NCI-H1694 treated with DMSO at 0.1 percent for 48 hours (cell line): ENCODE measurements around the gene GRK5.

Source experiments
- DNase-seq: peaks from one replicate; lab custom pipeline; 2025; lab: John Stamatoyannopoulos, UW

Gene GRK5

GRCh38 chr10:119406601-119407253 is 199.4 kb downstream of the GRK5 start:
- no peak for DNase-seq

- no peak for DNase-seq
Observed at GRCh38 chr10:119407254-119407777, 199.9 kb downstream of the GRK5 start.

GRCh38 chr10:119408072-119408471 is 200.7 kb downstream of the GRK5 start:
- DNase-seq: no peak

- no peak for DNase-seq
Observed at GRCh38 chr10:119408969-119409371, 201.6 kb downstream of the GRK5 start.

GRCh38 chr10:119409385-119409784 is 202.0 kb downstream of the GRK5 start:
- DNase-seq: no peak

GRCh38 chr10:119409906-119410305 is 202.5 kb downstream of the GRK5 start:
- no peak for DNase-seq

GRCh38 chr10:119410361-119411116 is 203.2 kb downstream of the GRK5 start:
- DNase-seq: no peak

GRCh38 chr10:119412244-119413092 is 205.1 kb downstream of the GRK5 start:
- no peak for DNase-seq

GRCh38 chr10:119413093-119413453 is 205.7 kb downstream of the GRK5 start:
- DNase-seq: no peak

GRCh38 chr10:119413471-119414080 is 206.2 kb downstream of the GRK5 start:
- DNase-seq: no peak

GRCh38 chr10:119414081-119414611 is 206.8 kb downstream of the GRK5 start:
- DNase-seq: no peak

GRCh38 chr10:119415121-119415520 is 207.8 kb downstream of the GRK5 start:
- DNase-seq: no peak

GRCh38 chr10:119415536-119416503 is 208.4 kb downstream of the GRK5 start:
- no peak for DNase-seq

- DNase-seq: peak; percentile 12
Observed at GRCh38 chr10:119416855-119417254, 209.5 kb downstream of the GRK5 start.

GRCh38 chr10:119417852-119418251 is 210.5 kb downstream of the GRK5 start:
- DNase-seq: no peak

GRCh38 chr10:119418362-119418761 is 211.0 kb downstream of the GRK5 start:
- DNase-seq: no peak

GRCh38 chr10:119419931-119420330 is 212.6 kb downstream of the GRK5 start:
- DNase-seq: no peak

- DNase-seq: no peak
Observed at GRCh38 chr10:119420950-119421875, 213.8 kb downstream of the GRK5 start.

GRCh38 chr10:119421891-119422681 is 214.7 kb downstream of the GRK5 start:
- DNase-seq: no peak
